Subcutaneous abdominal adipose tissue (tissue), 5 donors: ENCODE measurements around the gene DLG5.

Source experiments
- H3K27ac ChIP-seq: one replicate; pipeline ENCODE4 v1.7.0; 2013; ENCODE audit warnings: low read depth, mild to moderate bottlenecking, inconsistent platforms, low read length, moderate library complexity
- H3K27me3 ChIP-seq, 5 donors: one replicate each; pipeline ENCODE4 v1.7.0; 2013; ENCODE audit warnings: low read length in 5 of 5, inconsistent platforms in 1 of 5; ENCODE audit not compliant: control insufficient read depth in 5 of 5, insufficient read depth in 4 of 5
- H3K36me3 ChIP-seq, 5 donors: one replicate each; pipeline ENCODE4 v1.7.0; 2013; ENCODE audit warnings: low read length in 5 of 5; ENCODE audit not compliant: control insufficient read depth in 5 of 5, insufficient read depth in 5 of 5
- H3K4me1 ChIP-seq, 5 donors: one replicate each; pipeline ENCODE4 v1.7.0; 2013; ENCODE audit warnings: low read length in 5 of 5, mild to moderate bottlenecking in 3 of 5, moderate library complexity in 1 of 5; ENCODE audit not compliant: control insufficient read depth in 5 of 5, insufficient read depth in 5 of 5
- H3K4me3 ChIP-seq, 5 donors: one replicate each; pipeline ENCODE4 v1.7.0; 2013; ENCODE audit warnings: low read length in 5 of 5, low read depth in 1 of 5
- H3K9ac ChIP-seq, 5 donors: one replicate each; pipeline ENCODE4 v1.7.0; 2013; ENCODE audit warnings: low read length in 5 of 5, mild to moderate bottlenecking in 4 of 5, moderate library complexity in 3 of 5
- H3K9me3 ChIP-seq, 5 donors: one replicate each; pipeline ENCODE4 v1.7.0; 2013; ENCODE audit warnings: low read length in 5 of 5; ENCODE audit not compliant: control insufficient read depth in 5 of 5
- donor health status: healthy.
- donor health status: healthy.
- donor health status: healthy.
- donor health status: healthy.
- donor health status: healthy.

Gene DLG5, protein sequence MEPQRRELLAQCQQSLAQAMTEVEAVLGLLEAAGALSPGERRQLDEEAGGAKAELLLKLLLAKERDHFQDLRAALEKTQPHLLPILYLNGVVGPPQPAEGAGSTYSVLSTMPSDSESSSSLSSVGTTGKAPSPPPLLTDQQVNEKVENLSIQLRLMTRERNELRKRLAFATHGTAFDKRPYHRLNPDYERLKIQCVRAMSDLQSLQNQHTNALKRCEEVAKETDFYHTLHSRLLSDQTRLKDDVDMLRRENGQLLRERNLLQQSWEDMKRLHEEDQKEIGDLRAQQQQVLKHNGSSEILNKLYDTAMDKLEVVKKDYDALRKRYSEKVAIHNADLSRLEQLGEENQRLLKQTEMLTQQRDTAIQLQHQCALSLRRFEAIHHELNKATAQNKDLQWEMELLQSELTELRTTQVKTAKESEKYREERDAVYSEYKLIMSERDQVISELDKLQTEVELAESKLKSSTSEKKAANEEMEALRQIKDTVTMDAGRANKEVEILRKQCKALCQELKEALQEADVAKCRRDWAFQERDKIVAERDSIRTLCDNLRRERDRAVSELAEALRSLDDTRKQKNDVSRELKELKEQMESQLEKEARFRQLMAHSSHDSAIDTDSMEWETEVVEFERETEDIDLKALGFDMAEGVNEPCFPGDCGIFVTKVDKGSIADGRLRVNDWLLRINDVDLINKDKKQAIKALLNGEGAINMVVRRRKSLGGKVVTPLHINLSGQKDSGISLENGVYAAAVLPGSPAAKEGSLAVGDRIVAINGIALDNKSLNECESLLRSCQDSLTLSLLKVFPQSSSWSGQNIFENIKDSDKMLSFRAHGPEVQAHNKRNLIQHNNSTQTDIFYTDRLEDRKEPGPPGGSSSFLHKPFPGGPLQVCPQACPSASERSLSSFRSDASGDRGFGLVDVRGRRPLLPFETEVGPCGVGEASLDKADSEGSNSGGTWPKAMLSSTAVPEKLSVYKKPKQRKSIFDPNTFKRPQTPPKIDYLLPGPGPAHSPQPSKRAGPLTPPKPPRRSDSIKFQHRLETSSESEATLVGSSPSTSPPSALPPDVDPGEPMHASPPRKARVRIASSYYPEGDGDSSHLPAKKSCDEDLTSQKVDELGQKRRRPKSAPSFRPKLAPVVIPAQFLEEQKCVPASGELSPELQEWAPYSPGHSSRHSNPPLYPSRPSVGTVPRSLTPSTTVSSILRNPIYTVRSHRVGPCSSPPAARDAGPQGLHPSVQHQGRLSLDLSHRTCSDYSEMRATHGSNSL (N-terminal part only)

DNA sequence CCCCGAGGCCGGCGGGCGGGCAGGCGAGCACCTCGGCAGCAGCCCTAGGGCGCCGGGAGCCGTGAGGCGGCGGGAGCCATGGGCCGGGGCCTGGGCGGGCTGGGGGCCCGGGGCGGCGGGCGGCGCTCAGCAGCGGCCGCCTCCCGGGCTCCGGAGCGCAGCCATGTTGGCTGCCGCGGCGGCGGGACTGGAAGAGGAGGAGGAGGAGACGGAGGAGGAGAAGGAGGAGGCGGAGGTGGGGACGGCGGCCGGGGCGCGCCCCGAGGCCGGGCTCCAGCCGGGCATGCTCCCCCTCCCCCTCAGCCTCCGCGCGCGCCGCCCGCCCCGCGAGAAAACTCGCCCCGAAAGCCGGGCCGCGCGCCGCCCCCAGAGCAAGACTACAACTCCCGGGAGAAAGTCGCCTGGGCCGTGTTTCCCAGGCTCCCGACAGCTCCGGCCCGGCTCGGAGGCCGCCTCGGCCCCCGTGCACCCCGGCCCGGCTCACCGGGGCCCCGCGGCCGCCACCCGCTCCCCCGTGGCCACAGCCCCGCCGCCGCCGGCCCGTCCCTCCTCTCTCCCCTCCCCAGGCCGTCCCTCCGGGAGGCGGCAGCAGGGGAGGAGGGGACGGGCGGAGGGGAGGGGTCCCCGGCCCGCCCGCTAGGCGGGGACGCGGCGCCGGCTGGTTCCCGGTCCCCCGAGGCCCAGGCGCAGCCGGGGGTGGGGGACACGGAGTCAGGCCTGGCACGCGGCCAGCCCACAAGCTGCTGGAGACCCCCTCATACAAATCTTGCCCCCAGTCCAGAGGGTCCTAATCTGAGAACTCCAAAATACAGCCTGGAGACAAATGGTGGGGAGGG is at the start of gene DLG5:
Gene DLG5, minus strand, starts transcription at position 190 of the 836 bp plus-strand sequence. CDS start 235 bp downstream, outside the sequence.
- peaks cover 8 to 26% (median 24%) of the 10 kb centered on the region in 5 donors for H3K4me1 ChIP-seq
- H3K4me3 ChIP-seq = peak within 1 kb of the TSS; percentile 80 to 96 (median 83)
- no peaks in the 10 kb centered on the region for H3K36me3 ChIP-seq
- no peaks in the 10 kb centered on the region for H3K27me3 ChIP-seq
- peak within 1 kb of the TSS; percentile 41 for H3K27ac ChIP-seq
- H3K9me3 ChIP-seq = peaks cover 0 to 7% (median 0%) of the 10 kb centered on the region in 5 donors
- H3K9ac ChIP-seq = peak within 1 kb of the TSS; percentile 73 to 86 (median 76)

DNA sequence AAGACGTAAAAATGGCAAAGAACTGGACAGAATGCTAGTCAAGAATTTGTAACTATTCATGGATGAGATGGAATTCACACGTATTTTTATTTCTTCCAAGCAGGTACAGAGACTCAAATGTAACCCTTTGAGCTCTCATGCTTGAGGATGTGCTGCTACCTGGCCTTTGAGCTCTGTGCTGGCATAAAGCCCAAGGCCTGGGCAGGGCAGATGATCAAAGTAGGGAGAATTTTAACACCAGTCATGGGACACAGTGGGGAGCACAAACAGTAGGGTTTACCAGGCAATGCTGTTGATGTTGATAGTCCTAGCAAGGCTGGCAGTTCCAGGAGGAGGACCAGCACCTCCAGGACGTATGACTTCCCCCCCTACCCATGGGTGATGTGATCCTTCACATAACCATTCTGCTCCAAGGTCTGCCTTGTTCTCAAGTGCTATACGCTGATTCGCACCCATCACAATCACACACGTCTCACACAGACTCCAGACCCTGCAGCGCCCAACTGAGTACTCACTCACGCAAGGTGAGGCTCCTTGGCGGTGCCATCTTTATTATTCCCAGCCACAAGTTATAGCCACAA is 48.6 kb upstream of the DLG5 start:
- no peak overlapping the region for H3K27ac ChIP-seq
- peaks cover 3 to 47% (median 35%) of the 10 kb centered on the region in 5 donors for H3K36me3 ChIP-seq
- no peaks in the 10 kb centered on the region for H3K9me3 ChIP-seq
- H3K4me3 ChIP-seq = no peak overlapping the region
- no peaks in the 10 kb centered on the region for H3K27me3 ChIP-seq
- peaks cover 2 to 11% (median 11%) of the 10 kb centered on the region in 5 donors for H3K4me1 ChIP-seq
- H3K9ac ChIP-seq = no peak overlapping the region

DNA sequence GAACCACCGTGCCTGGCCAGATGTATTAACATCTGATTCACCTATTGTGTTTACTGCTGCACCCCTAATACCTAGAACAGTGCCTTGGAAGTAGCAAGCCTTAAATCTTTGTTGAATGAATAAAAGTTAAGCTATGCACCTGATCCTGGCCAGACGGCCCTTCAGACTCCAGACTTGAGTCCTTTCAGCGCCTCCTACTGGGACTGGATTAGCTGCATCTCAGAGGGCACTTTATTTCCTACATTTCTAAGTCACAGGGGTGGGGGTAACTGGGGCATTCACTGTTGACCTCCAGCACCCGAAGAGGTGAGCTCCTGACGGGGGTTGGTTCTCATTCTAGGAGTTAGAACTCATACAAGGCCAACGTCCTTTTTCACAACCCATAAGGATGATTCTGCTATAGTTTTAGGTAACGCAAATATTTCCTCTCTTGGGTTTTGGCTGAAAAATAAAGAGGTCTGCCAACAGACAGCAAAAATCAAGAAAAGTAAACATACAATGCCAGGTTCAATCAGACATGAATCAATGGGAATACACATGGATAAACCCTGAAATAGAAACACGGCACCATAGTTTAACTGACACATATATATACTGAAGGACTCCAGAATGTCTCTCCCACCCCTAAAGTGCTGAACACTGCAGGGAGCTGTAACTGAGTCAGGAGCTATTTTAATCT is 48.0 kb upstream of the DLG5 start:
- H3K9ac ChIP-seq = no peak overlapping the region
- no peak overlapping the region for H3K27ac ChIP-seq

DNA sequence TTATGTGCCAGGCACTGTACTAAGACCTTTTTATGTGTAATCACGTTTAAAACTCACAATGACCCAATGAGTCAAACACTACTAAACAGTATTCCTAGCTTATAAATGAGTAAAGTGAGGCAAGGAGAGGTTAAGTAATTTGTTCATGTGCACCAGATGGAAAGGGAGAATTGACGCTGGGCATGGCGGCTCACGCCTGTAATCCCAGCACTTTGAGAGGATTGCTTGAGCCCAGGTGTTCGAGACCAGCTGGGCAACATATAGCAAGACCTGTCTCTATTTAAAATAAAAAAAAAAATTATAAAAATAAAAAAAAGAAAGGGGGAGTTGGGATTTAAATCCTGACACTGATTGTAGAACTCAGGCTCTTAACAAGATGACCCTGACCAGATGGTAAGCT is 46.7 kb upstream of the DLG5 start:
- no peak overlapping the region for H3K27ac ChIP-seq
- H3K9ac ChIP-seq = no peak overlapping the region
- no peak overlapping the region for H3K4me3 ChIP-seq
- peaks cover 3 to 15% (median 11%) of the 10 kb centered on the region in 5 donors for H3K4me1 ChIP-seq
- peaks cover 0 to 30% (median 18%) of the 10 kb centered on the region in 5 donors for H3K36me3 ChIP-seq
- H3K27me3 ChIP-seq = no peaks in the 10 kb centered on the region
- no peaks in the 10 kb centered on the region for H3K9me3 ChIP-seq

More for the DNA sequence above, 48.0 kb upstream of the DLG5 start:
- H3K4me1 ChIP-seq = peaks cover 2 to 11% (median 11%) of the 10 kb centered on the region in 5 donors
- H3K9me3 ChIP-seq = no peaks in the 10 kb centered on the region
- H3K4me3 ChIP-seq = no peak overlapping the region
- H3K36me3 ChIP-seq = peaks cover 0 to 40% (median 29%) of the 10 kb centered on the region in 5 donors
- no peaks in the 10 kb centered on the region for H3K27me3 ChIP-seq

DNA sequence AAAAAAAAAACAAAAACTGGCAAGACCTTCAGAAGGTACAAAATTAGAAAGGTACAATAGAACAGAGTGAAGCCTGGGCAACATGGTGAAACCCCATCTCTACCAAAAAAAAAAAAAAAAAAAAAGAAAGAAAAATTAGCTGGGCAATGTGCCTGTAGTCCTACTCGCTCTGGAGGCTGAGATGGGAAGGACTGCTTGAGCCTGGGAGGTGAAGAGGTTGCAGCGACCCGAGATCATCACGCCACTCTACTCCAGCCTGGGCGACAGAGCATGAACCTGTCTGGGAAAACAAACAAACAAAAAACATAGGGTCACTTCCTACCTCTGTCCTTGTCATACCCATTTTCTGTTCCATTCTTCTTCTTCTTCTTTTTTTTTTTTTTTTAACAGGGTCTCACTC is 45.6 kb upstream of the DLG5 start:
- Histone ChIP-seq H3K9ac (no peak overlapping the region), H3K4me1 (peaks cover 3 to 15% (median 11%) of the 10 kb centered on the region in 5 donors), H3K27ac (peak overlapping the region; percentile 24)

DNA sequence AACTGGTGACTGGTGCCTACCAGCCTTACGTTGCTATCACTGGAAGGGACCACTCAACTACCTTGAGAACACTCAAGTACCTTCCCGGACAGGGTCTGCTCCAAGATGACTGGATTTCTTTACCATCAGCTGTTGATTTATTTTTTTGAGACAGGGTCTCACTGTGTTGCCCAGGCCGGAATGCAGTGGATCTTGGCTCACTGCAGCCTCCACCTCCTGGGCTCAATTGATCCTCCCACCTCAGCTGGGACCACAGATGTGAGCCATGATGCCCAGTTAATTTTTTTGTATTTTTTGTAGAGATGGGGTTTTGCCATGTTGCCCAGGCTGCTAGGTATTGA is 45.2 kb upstream of the DLG5 start:
- Histone ChIP-seq H3K27ac (peak overlapping the region; percentile 24), H3K36me3 (peaks cover 0 to 15% (median 3%) of the 10 kb centered on the region in 5 donors), H3K9me3 (no peaks in the 10 kb centered on the region), H3K27me3 (no peaks in the 10 kb centered on the region), H3K4me3 (no peak overlapping the region), H3K4me1 (peaks cover 3 to 15% (median 11%) of the 10 kb centered on the region in 5 donors), H3K9ac (no peak overlapping the region)

More for the DNA sequence above, 45.6 kb upstream of the DLG5 start:
- H3K4me3 ChIP-seq = no peak overlapping the region
- H3K9me3 ChIP-seq = no peaks in the 10 kb centered on the region
- H3K27me3 ChIP-seq = no peaks in the 10 kb centered on the region
- peaks cover 0 to 18% (median 7%) of the 10 kb centered on the region in 5 donors for H3K36me3 ChIP-seq

DNA sequence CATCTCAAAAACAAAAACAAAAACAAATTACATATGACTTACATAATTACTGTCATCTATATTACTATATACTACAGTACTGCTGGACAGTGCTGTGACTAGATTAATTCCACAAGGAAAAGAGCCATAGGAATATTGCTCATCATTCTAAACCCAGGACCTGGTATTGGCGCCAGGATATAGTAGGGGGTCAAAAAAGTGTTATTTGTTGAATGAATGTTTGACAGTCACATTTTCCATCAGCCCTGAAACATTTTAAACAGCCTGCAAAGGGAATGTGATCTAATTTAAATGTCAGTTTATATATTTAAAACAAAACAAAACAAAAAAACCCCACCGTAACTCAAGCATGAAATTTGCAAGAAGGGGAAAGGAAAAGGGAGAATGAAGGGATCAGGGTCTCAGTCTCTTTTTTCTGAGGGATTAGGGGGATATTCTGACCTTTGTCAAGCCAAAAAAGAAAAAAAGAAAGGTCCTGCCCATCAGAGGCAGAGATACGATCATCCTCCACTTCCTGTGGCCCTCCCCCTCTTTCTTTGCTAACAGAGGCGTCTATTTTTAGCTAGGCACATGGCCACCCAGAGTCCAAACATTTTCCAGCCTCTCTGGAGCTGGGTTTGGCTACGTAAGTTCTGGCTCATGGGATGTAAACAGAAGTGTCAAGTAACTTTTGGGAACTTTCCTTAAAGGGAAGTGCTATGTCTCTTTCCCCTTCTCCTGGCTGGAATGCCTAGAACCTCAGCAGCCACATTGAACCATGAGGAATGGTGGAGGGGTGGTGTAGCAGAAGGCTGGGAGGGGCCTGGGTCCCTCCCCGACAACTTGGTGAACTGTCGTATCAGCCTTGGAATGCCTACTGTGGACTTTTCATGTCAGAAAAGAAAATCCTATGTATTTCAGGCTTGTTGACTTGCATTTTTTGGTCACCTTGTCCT is 44.6 kb upstream of the DLG5 start:
- Histone ChIP-seq H3K4me1 (peaks cover 3 to 15% (median 11%) of the 10 kb centered on the region in 5 donors), H3K36me3 (peaks cover 0 to 9% (median 3%) of the 10 kb centered on the region in 5 donors), H3K4me3 (peak overlapping the region in 2 of 5 donors; percentile 35 to 40)

DNA sequence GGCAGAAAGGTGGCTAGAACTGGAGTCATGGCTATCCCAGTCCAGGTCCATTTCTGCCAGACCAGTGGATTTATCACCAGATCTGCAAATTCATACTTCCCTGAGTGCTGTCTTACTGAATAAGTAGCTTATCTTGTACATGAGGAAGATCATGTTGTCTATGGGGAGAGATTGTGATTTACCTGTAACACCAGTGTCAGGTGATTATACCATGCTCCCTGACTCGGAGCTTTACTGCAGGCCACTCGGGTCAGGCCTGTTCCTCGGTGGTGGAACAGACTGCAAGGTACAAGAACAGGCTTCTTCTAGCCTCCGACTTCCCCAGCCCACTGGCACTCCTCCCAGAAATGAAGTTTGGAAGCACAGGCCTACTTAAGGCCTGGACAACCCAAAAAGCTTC is 42.6 kb upstream of the DLG5 start:
- Histone ChIP-seq H3K9ac (no peak overlapping the region), H3K27me3 (peaks cover 0 to 3% (median 0%) of the 10 kb centered on the region in 5 donors), H3K9me3 (peaks cover 0 to under 1% (median 0%) of the 10 kb centered on the region in 5 donors), H3K27ac (no peak overlapping the region), H3K36me3 (no peaks in the 10 kb centered on the region), H3K4me3 (no peak overlapping the region), H3K4me1 (peaks cover 3 to 15% (median 11%) of the 10 kb centered on the region in 5 donors)

More for the DNA sequence above, 44.6 kb upstream of the DLG5 start:
- Histone ChIP-seq H3K9me3 (no peaks in the 10 kb centered on the region), H3K27me3 (peaks cover 0 to 3% (median 0%) of the 10 kb centered on the region in 5 donors), H3K27ac (peak overlapping the region; percentile 24), H3K9ac (no peak overlapping the region)
